ENCODE data around the gene STAMBP. TPM values are rescaled to one million over a fixed set of nuclear protein-coding genes. Genes with fewer than 3 reads are reported as not detected.
"Not testable (repeated sequence)": the region's sequence is repeated elsewhere in the genome, so short reads cannot be mapped to it uniquely, and the experiment has no call there.

The STAMBP gene
- total RNA-seq, 2 experiments from 2014 or later = 51.1 to 51.2 TPM

DNA sequence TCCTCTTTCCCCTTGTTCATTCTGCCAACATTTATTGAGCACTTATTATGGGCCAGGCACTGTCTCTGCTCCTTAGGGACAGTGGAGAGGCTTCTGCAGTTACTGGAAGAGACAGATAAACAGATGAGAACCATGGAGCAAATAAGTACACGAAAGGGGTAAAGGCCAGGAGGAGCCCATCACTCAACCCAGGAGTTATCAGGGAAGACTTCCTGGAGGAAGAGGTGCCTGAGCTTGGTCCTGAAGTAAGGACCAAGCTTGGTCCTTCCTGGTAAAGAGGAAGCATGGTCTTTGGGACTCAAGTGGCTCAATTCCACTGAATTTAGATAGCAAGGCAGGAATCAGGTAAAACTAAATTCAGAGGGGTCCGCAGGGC, 65.7 kb downstream of the STAMBP start:
- H3K4me1 Mint-ChIP-seq = peaks cover 40% of the 10 kb centered on the region
- no peak overlapping the region for H3K4me3 Mint-ChIP-seq
- peaks cover 3% of the 10 kb centered on the region for H3K27me3 Mint-ChIP-seq
- POLR2A ChIA-PET = no interaction called here
- no peaks in the 10 kb centered on the region for H3K9me3 Mint-ChIP-seq
- H3K36me3 Mint-ChIP-seq (ENCODE audit: low read depth) = no peaks in the 10 kb centered on the region
- H3K27ac Mint-ChIP-seq = no peak overlapping the region
- DNase-seq = no peak
- CTCF ChIA-PET = no interaction called here

DNA sequence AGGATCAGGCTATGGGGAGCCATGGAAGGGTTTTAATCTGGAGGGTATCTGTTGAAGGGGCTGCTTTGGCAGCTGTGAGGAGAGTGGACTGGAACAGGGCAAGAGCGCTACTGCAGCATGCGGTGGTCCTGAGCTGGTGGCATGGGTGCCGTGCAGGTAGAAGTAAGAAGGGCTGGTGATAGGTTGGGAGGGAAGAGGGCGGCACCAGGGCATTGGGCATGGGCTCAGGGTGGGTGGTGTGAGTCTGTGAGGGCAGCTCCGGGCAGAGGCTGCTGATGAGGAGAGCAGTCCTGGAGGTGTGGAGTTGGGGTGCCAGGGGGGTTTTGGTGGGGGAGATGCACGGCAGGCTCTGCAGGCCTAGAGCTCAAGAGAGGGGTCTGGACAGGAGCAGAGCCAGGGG, 66.1 kb downstream of the STAMBP start:
- Mint-ChIP-seq H3K4me3 (no peak overlapping the region), H3K27ac (no peak overlapping the region), H3K36me3 (ENCODE audit: low read depth) (no peaks in the 10 kb centered on the region), H3K27me3 (peaks cover 3% of the 10 kb centered on the region), H3K4me1 (peaks cover 40% of the 10 kb centered on the region), H3K9me3 (no peaks in the 10 kb centered on the region)
- ChIA-PET CTCF (no interaction called here), POLR2A (no interaction called here)
- no peak for DNase-seq

DNA sequence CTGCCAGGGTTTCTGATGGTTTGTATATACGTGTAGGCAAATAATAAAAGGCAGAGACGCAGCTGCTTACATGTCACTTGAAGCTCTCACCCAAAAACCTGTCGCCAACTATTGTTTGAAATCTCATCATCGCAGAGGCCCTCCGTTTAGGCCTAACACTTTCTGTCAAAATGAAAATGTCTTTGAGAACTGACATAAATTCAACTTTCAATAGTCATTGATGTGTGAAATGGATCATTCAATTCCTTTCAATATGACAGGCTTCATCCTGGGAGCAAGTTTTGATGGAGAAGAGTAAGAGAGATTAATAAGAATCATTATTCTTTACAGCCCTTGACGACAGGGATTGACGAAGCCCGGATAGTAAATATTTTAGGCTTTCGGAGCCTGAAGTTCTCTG, 66.7 kb downstream of the STAMBP start:
- Mint-ChIP-seq H3K4me3 (no peak overlapping the region), H3K4me1 (peaks cover 40% of the 10 kb centered on the region), H3K36me3 (ENCODE audit: low read depth) (no peaks in the 10 kb centered on the region), H3K27ac (no peak overlapping the region), H3K27me3 (no peaks in the 10 kb centered on the region), H3K9me3 (no peaks in the 10 kb centered on the region)
- ChIA-PET CTCF (interaction anchor here (0.6 to 0.7 kb wide), 2 partner anchors 115 to 252 kb away, joined by 3 to 4 read pairs; no protein-coding TSS in a partner anchor), POLR2A (no interaction called here)
- no peak for DNase-seq

DNA sequence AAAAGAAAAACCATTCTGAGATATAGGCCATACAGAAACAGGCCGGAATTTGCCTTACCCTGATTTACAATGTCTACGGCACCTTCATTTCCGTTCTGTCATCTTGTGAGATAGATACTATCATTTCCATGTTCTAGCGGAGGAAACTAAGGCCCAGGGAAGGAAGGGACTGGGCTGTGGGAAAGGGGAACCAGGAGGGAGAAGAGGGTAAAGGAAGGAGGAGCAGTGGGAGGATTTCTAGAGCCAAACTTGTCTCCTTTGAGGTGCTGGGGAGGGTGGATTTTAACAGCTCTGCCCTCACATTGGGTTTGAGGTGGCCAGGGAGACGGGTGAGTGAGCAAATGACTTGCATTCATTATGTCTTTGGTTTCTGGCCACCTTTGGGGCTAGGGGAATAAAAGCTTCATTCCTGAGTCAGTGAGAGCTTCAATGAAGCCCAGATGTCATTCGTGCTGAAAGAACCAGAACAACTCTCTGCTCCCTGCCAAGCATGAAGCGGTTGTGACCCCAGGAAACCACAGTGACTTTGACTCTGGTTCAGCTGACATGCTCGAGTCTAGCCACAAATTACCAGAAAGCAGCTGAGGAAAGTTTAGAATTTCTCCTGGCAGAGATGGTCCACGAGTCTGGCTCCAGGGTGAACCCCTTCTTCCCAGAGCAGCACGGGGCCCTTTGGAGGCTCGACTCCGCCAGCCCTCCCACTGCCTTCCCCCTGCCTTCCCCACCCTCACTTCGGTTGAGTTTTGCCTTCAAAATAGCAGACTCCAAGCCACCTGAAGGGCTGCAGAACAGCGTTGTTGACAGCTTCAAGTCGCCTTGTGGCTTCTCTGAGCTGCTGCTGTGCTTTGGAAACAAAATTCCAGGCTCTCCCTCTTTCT, 67.8 kb downstream of the STAMBP start:
- POLR2A ChIA-PET = interaction anchor here (1.0 kb wide), 1 partner anchor 160 kb away, joined by 4 read pairs; the partner anchor contains the start of gene TPRKB
- no peak overlapping the region for H3K4me3 Mint-ChIP-seq

DNA sequence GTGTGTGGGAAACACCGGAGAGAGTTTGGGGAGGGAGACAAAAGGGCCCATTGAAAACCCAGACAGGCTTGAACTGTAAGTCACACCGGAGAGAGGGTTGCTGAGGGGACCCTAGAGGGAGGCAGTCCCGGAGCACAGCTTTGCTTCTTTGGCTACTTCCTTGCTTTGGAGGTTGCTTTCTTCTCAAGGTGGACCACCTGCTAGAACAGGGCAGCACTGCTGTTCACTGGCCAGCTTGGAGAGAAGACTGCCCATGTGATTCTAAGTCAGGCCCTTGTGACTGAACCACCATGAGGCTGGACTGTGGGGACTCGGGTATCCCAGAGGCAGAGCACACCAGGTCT, 68.5 kb downstream of the STAMBP start:
- CTCF ChIA-PET = no interaction called here
- no peak for DNase-seq
- H3K9me3 Mint-ChIP-seq = no peaks in the 10 kb centered on the region
- peaks cover 40% of the 10 kb centered on the region for H3K4me1 Mint-ChIP-seq
- no peak overlapping the region for H3K27ac Mint-ChIP-seq
- no peaks in the 10 kb centered on the region for H3K36me3 Mint-ChIP-seq (ENCODE audit: low read depth)
- no peak overlapping the region for H3K4me3 Mint-ChIP-seq
- POLR2A ChIA-PET = interaction anchor here (1.0 kb wide), 1 partner anchor 160 kb away, joined by 4 read pairs; the partner anchor contains the start of gene TPRKB
- peaks cover 3% of the 10 kb centered on the region for H3K27me3 Mint-ChIP-seq

More for the DNA sequence above, 67.8 kb downstream of the STAMBP start:
- Mint-ChIP-seq H3K27ac (peak overlapping the region; percentile 75), H3K9me3 (no peaks in the 10 kb centered on the region), H3K36me3 (ENCODE audit: low read depth) (no peaks in the 10 kb centered on the region), H3K27me3 (peaks cover 3% of the 10 kb centered on the region), H3K4me1 (peaks cover 40% of the 10 kb centered on the region)
- DNase-seq = peak; percentile 57
- CTCF ChIA-PET = interaction anchor here (0.6 to 0.7 kb wide), 2 partner anchors 114 to 251 kb away, joined by 3 to 4 read pairs; no protein-coding TSS in a partner anchor

DNA sequence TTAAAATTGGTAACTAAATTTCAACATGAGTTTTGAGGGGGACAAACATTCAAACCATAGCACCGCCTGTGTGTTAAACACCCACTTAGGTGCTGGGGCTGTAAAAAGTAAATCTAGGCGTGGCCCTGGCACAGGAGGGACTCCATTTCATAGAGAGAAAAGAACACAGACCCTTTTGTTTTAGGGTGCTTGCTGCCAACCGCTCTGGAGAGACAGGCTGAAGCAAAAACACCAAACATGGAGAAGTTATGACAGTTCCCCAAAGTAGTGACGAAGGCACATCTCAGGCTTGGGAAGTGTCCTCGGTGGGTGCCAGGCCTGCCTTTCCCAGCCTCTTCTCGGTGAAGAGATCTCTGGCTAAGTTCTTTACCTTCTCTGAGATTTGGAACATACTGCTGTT, 69.2 kb downstream of the STAMBP start:
- H3K4me1 Mint-ChIP-seq = peaks cover 40% of the 10 kb centered on the region
- ChIA-PET CTCF (interaction anchor here (0.8 kb wide), 1 partner anchor 10 kb away, joined by 4 read pairs; no protein-coding TSS in a partner anchor), POLR2A (no interaction called here)
- no peak overlapping the region for H3K4me3 Mint-ChIP-seq
- no peak overlapping the region for H3K27ac Mint-ChIP-seq
- no peak for DNase-seq
- H3K27me3 Mint-ChIP-seq = peaks cover 9% of the 10 kb centered on the region
- no peaks in the 10 kb centered on the region for H3K36me3 Mint-ChIP-seq (ENCODE audit: low read depth)
- H3K9me3 Mint-ChIP-seq = no peaks in the 10 kb centered on the region

DNA sequence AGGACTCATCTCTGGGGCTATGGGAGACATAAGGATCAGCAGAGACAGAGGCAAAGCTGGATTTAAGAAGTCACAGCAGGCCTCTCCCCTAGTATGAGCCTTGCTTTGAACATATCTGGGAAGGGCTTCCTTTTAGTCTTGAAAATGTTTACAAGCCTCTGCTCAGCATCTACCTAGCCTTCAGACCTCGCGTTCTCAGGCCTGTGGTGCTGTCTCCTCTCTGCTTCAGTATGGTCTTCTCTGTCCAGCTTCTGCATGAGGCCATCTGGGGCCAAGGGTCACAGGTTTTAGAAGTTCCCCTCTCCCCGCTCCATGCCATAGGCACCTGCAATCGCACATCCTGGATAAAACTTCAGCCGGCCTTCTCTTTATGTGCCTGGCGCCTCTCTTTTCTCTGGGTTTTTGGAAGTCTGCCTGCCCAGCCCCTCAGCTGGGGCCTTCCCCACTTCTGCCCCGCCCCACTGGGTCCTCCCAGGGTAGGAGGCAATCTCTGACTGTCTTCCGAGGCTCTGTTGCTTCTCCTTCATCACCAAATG, 71.1 kb downstream of the STAMBP start:
- ChIA-PET CTCF (no interaction called here), POLR2A (no interaction called here)
- Mint-ChIP-seq H3K4me1 (peaks cover 28% of the 10 kb centered on the region), H3K27ac (no peak overlapping the region), H3K27me3 (peaks cover 9% of the 10 kb centered on the region), H3K4me3 (no peak overlapping the region), H3K9me3 (no peaks in the 10 kb centered on the region), H3K36me3 (ENCODE audit: low read depth) (no peaks in the 10 kb centered on the region)
- DNase-seq = no peak

DNA sequence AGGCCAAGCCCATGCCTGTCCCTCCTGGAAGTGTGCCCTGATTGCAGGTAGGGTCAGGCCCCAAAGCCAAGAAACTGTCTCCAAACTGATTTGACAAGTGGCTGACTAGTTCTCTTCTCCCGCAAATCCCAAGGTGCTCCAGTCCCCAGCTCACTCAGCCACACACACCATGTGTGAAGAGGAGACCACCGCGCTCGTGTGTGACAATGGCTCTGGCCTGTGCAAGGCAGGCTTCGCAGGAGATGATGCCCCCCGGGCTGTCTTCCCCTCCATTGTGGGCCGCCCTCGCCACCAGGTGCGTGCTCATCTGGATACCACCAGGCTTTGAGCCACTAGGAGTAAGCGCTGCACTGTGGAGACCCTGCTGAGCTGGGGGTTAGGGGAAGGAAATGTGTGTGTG, 72.4 kb downstream of the STAMBP start:
- H3K4me3 Mint-ChIP-seq = no peak overlapping the region
- H3K27me3 Mint-ChIP-seq = peaks cover 9% of the 10 kb centered on the region
- H3K9me3 Mint-ChIP-seq = no peaks in the 10 kb centered on the region
- ChIA-PET CTCF (no interaction called here), POLR2A (no interaction called here)
- DNase-seq = no peak
- peaks cover 17% of the 10 kb centered on the region for H3K4me1 Mint-ChIP-seq
- H3K27ac Mint-ChIP-seq = no peak overlapping the region
- no peaks in the 10 kb centered on the region for H3K36me3 Mint-ChIP-seq (ENCODE audit: low read depth)

DNA sequence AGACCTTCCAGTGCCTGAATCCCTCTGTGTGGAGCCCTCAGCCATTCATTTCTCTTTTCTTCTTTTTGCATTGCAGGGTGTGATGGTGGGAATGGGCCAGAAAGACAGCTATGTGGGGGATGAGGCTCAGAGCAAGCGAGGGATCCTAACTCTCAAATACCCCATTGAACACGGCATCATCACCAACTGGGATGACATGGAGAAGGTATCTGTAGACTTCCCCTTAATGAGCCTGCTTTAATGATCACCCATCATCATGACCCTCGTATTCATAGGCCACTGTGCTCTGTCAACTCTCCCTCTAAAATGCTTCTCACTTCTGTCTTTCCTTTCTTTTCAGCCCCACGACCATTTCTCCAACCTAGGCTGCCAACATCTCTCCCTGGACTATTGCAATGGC, 73.5 kb downstream of the STAMBP start:
- CTCF ChIA-PET = interaction anchor here (0.6 to 1.4 kb wide), 3 partner anchors 10 to 246 kb away, joined by 3 to 4 read pairs (median 3); no protein-coding TSS in a partner anchor
- POLR2A ChIA-PET = interaction anchor here (2.1 kb wide), 1 partner anchor 19 kb away, joined by 4 read pairs; no protein-coding TSS in a partner anchor

DNA sequence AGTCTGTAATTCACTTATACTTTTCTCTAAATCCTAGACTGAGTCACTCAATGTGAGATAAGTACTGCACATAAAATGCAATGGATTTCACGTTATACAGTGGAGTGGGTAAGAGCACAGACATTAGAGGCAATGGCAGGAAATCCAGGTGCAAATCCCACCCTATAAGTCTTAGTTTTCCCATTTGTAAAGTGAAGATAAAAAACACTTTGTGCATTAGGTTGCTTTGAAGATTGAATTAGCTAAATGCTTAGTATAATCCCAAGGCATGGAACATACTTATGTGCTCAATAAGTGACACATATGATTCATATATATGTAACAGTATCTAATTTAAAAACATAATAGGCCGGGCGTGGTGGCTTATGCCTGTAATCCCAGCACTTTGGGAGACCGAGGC, 74.6 kb downstream of the STAMBP start:
- Mint-ChIP-seq H3K36me3 (ENCODE audit: low read depth) (no peaks in the 10 kb centered on the region), H3K4me3 (no peak overlapping the region), H3K9me3 (no peaks in the 10 kb centered on the region), H3K27ac (no peak overlapping the region), H3K4me1 (no peaks in the 10 kb centered on the region), H3K27me3 (peaks cover 9% of the 10 kb centered on the region)
- ChIA-PET POLR2A (interaction anchor here (2.1 kb wide), 1 partner anchor 18 kb away, joined by 4 read pairs; no protein-coding TSS in a partner anchor), CTCF (interaction anchor here (0.7 to 1.5 kb wide), 4 partner anchors 9 to 244 kb away, joined by 3 to 7 read pairs (median 4); partner anchors contain the start of gene ACTG2)
- DNase-seq = no peak

More for the DNA sequence above, 73.5 kb downstream of the STAMBP start:
- H3K27ac Mint-ChIP-seq = no peak overlapping the region
- no peak for DNase-seq
- peaks cover 9% of the 10 kb centered on the region for H3K27me3 Mint-ChIP-seq
- H3K9me3 Mint-ChIP-seq = no peaks in the 10 kb centered on the region
- no peaks in the 10 kb centered on the region for H3K36me3 Mint-ChIP-seq (ENCODE audit: low read depth)
- no peak overlapping the region for H3K4me3 Mint-ChIP-seq
- peaks cover 6% of the 10 kb centered on the region for H3K4me1 Mint-ChIP-seq

DNA sequence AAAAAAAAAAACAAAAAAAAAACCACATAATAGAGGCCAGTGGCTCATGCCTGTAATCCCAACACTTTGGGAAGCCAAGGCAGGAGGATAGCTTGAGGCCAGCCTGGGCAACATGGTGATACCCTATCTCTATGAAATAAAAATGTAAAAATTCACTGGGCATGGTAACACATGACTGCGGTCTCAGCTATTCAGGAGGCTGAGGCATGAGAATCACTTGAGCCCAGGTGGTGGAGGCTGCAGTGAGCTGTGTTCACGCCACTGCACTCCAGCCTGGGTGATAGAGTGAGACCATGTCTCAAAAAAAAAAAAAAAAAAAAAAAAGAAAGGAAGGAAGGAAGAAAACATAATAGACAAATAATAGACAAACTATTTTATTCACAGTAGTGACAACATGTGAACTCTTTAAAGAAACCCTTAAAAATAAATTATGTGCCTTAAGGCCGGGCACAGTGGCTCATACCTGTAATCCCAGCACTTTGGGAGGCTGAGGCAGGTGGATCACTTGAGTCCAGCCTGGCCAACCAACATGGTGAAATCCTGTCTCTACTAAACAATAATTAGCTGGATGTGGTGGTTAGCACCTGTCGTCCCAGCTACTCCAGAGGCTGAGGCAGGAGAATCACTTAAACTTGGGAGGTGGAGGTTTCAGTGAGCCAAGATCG, 75.3 kb downstream of the STAMBP start:
- ChIA-PET POLR2A (interaction anchor here (2.1 kb wide), 1 partner anchor 17 kb away, joined by 4 read pairs; no protein-coding TSS in a partner anchor), CTCF (interaction anchor here (0.7 to 1.5 kb wide), 3 partner anchors 8 to 93 kb away, joined by 3 to 7 read pairs (median 4); partner anchors contain the start of gene ACTG2)
- H3K4me3 Mint-ChIP-seq; H3K4me1 Mint-ChIP-seq; H3K27me3 Mint-ChIP-seq; H3K27ac Mint-ChIP-seq; H3K9me3 Mint-ChIP-seq; H3K36me3 Mint-ChIP-seq (ENCODE audit: low read depth); DNase-seq: not testable (repeated sequence)

DNA sequence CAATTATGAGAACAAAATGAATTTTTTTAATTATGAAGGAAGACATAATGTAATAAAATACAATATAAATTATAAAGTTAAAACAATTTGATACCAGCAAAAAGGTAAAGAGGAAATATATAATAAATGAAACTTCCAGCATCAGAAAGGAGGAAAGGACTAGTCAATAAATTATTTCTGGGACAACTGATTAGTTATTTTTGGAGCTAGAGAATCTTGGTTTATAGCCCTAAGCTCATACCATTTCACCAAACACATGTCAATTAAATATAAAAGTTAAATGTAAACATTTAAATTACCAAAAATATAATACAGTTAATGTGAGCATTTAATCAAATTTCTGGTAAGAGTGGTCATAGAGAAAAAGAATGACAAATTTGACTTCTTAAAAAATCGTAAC, 76.2 kb downstream of the STAMBP start:
- H3K27me3 Mint-ChIP-seq = peaks cover 9% of the 10 kb centered on the region
- H3K27ac Mint-ChIP-seq = no peak overlapping the region
- POLR2A ChIA-PET = no interaction called here
- no peaks in the 10 kb centered on the region for H3K36me3 Mint-ChIP-seq (ENCODE audit: low read depth)
- H3K9me3 Mint-ChIP-seq = no peaks in the 10 kb centered on the region
- CTCF ChIA-PET = no interaction called here
- no peaks in the 10 kb centered on the region for H3K4me1 Mint-ChIP-seq
- DNase-seq = no peak
- no peak overlapping the region for H3K4me3 Mint-ChIP-seq
